GM18498 (cell line): ENCODE results near the gene BLZF1.
"Not testable (repeated sequence)": the region's sequence is repeated elsewhere in the genome, so short reads cannot be mapped to it uniquely, and the experiment has no call there.

Experiments
- ATAC-seq: cut with Tn5 transposase; IDR thresholded peaks from one replicate; pipeline ENCODE4 v1.9.1; 2021; ENCODE audit warnings: mild to moderate bottlenecking, moderate library complexity; ENCODE audit not compliant: unreplicated experiment

Gene BLZF1, protein sequence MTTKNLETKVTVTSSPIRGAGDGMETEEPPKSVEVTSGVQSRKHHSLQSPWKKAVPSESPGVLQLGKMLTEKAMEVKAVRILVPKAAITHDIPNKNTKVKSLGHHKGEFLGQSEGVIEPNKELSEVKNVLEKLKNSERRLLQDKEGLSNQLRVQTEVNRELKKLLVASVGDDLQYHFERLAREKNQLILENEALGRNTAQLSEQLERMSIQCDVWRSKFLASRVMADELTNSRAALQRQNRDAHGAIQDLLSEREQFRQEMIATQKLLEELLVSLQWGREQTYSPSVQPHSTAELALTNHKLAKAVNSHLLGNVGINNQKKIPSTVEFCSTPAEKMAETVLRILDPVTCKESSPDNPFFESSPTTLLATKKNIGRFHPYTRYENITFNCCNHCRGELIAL

DNA sequence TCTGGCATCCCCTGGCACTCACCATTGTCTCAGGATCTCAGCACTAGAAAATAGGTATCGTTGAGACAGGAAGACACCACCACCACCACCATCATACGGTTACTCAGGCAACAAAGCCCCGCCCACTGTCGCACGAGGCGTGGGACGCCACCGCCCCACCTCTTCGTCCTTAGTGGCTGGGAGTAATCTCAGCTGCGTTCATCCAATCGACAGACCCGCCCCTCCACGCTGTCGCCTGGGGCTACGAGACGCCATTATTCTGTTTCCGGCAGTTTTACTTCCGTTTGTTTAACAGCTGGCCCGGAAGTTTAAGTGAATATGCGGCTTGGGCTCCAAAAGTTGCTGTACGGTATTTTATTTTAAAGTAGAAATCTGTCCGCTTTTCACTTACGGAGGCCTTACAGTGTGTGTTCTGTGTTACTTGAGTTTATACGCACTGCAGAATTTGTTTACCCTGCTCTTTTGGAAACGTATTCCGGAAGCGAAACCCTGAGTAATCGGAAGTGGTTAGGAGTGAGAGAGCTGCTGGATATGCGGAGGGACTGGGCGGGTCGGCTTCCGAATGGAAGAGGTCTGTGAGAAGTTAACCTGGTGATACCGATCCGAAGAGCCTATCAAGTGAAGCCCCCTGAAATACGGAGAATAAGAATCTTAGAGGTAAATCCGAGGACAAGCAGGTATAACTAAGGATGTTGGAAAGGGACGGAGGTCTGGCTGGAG, at the start of gene BLZF1, which contains the start of gene NME7:
Gene BLZF1, plus strand, starts transcription at position 510 of the 720 bp plus-strand sequence. CDS start 1,328 bp downstream, outside the sequence.
Gene NME7, minus strand, starts transcription at position 112 of the 720 bp plus-strand sequence. Its CDS starts 87 bp downstream, at position 25.
- peak; percentile 96 for ATAC-seq

DNA sequence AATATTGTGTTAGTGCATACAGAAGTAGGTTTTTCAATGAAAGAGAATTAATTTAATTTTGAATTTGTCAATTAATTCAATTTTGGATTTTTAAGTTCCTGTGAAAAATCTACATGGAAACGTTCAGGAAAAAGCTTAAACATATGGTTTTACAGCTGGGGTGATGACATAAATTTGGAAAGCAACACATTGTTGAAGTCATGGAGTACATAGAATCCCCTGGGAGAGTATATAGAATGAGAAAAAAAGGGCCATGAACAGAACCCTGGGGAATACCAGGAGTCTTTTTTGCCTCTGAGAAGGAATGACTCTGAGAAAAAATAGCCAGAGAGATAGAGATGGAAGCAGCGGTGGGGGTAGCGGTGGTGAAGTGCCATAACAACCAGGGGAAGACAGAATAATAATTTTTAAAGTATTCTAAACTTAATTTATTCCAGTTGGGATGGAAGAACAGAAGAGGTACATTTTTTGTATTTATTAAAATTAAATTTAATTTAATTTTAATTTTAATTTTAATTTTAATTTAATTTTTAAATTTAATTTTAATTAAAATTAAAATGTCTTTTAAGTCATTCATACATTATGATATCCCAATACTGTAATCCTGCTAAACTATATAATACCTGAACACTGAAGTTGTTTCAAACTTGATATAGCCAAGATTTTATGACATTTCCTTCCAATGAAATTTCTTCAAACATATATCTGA, 49.3 kb upstream of the BLZF1 start:
- no peak for ATAC-seq

DNA sequence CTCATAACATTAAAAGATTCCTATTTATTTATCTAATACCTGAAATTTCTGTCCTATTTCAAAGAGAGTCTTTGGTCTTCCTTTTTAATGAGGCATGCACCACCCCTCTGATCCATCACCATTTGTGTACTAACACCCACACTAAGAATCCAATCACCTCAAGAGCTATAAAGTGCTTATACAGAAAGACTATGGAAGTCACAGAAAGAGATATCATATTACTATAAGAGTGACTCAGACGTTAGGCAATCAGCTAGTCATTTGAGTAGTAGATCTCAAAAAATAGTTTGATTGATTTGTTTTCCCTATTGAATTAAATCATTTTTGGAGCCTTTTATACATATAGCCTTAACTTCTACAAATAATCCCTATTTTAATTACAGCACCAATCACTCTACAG, 46.5 kb upstream of the BLZF1 start:
- no peak for ATAC-seq

DNA sequence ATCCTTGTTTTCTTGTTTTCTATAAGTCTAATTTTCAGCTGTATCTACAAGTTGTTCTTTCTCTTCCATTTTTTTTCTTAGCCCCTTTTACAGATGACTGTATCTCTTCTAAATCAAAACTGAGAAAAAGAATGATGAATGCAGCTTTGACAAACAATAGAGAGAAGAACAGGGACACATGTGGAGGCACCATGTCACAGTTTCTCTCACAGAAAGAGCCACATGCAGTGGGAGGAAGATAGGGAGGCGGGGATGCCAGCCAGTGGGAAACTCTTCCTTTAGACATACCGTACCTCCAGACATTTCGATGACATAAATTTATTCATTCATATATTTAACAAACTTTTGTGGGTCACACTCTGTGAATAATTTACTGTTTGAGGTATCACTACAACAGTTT, 45.9 kb upstream of the BLZF1 start:
- no peak for ATAC-seq

DNA sequence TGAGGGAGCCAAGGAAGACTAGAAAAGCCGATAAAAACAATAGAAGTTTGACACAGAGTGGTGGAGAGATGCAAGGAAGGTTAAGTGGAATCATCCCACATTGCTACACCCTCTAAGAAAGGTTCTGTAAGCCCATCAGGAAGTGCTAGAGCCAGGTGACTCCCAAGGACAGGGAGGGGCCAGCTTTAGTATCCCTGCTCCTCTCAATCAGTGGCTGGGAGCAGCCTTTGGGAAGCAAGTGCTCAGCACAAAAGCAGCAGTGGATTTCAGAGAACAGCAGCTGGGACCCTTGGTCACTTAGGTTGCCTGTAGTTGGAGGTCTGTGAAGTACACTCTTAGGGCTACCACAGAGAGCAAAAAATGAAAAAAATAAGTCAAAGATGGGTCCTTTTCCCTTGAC, 42.9 kb upstream of the BLZF1 start:
- no peak for ATAC-seq

DNA sequence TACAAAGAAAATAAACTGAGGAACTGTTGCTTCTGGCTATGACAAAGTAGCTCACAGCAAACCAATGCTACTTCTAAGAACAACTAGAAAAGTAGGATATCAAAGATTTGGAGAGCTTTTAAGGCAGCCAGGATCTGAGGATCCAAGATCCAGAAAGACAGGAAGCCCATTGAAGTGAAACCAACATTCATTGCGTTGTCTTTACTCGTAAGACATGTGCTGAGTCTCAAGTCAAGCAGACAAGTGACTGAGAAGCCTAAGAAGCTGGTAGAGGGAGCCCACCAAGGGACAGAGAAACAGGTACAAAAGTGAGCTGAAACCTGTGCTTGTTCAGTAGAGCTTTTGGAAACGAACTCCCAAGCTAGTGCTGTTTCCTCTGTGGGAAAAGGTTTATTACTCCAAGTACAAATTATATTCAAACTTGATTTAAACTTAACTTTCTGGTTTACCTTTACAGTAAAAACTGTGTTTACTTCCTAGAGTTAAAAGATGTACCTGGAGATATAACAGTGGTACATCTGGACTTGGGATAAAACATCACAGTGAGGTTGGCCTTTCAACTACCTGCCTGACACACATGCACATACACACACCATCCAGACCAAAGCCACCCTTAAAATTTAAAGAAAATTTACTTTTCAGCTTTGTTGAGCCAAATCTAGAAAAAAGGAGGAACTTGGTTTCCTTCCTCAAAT, 41.6 kb upstream of the BLZF1 start:
- peak; percentile 47 for ATAC-seq

GRCh38 chr1:169326956-169327268, 41.1 kb upstream of the BLZF1 start:
- peak; percentile 97 for ATAC-seq

DNA sequence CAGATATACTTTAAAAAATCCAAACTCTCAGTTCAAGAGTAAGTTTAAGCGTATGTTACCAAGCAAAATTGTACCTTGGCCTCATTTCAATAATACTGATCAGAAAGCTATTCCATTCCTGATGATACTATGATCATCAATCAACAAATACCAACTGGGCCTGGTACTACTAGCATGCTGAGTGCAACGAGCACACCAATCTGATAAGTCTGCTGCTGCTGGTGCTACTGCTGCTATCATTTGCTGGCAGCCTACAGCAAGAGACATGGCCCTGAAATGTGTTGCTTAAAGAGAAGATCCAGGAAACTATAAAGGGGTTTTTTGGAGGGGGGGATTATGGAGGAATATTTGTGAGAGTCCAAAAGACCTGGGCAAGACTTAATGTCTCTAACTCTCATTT, 40.1 kb upstream of the BLZF1 start:
- no peak for ATAC-seq

GRCh38 chr1:169329383-169329782, 38.6 kb upstream of the BLZF1 start:
- ATAC-seq: no peak

DNA sequence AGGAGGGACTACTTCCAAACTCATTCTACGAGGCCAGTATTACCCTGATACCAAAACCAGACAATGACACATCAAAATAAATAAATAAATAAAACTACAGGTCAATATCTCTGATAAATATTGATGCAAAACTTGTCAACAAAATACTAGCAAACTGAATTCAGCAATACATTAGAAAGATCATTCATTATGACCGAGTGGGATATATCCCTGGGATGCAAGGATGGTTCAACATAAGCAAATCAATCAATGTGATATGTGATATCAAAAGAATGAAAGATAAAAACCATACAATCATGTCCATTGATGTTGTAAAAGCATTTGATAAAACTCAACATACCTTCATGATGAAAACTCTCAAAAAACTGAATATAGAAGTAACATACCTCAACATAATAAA, 37.1 kb upstream of the BLZF1 start:
- ATAC-seq: no peak

- not testable (repeated sequence) for ATAC-seq
Observed at GRCh38 chr1:169334727-169335126, 33.3 kb upstream of the BLZF1 start.

DNA sequence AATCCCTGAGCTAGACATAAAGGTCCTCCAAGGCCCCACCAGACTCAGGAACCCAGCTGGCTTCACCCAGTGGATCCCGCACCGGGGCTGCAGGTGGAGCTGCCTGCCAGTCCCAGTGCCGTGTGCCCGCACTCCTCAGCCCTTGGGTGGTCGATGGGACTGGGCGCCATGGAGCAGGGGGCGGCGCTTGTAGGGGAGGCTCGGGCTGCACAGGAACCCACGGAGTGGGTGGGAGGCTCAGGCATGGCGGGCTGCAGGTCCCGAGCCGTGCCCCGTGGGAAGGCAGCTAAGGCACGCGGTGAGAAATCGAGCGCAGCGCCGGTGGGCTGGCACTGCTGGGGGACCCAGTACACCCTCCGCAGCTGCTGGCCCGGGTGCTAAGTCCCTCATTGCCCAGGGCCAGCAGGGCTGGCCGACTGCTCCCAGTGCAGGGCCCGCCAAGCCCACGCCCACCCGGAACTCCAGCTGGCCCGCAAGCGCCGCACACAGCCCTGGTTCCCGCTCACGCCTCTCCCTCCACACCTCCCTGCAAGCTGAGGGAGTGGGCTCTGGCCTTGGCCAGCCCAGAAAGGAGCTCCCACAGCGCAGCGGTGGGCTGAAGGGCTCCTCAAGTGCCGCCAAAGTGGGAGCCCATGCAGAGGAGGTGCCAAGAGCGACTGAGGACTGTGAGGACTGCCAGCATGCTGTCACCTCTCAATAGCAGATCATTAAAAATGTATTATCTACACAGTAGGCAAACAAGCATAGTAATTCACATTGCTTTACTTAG, 30.9 kb upstream of the BLZF1 start:
- ATAC-seq: not testable (repeated sequence)

DNA sequence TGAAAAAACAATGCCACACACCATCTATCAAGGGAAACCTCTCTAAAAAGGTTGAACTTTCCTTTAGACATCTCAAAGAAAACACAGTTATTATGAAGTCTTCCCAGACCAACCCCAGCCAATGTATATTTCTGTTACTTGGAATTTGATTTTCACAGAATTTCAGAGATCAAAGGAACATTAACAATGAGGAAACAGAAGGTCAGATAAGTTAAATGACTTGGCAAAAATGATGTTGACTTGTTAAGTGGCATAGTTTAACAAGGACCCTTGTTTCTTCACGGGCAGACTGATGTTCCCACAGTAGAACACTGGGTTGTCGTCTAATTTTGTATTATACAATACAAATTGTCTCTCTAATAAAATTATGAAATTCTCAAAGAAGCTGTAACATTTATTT, 29.4 kb upstream of the BLZF1 start:
- no peak for ATAC-seq

DNA sequence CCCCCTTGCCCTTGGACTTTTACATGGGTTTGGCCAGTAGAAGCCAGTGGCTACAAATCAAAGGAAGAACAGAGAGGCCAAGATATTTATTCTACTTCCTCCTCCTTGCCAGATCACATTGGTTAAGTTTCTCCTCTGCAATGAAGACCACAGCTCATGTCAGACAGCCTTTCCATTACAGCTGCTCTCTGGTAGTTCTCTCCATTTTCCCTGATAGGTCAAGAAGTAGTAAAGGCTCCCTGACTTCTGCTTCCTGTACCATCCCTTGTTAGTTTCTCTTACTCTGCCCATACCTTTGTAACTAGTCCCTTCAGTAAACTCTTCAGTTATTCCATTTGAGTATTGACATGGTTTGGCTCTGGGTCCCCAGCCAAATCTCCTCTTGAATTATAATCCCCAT, 28.2 kb upstream of the BLZF1 start:
- no peak for ATAC-seq

GRCh38 chr1:169340882-169341281, 27.1 kb upstream of the BLZF1 start:
- ATAC-seq: no peak

DNA sequence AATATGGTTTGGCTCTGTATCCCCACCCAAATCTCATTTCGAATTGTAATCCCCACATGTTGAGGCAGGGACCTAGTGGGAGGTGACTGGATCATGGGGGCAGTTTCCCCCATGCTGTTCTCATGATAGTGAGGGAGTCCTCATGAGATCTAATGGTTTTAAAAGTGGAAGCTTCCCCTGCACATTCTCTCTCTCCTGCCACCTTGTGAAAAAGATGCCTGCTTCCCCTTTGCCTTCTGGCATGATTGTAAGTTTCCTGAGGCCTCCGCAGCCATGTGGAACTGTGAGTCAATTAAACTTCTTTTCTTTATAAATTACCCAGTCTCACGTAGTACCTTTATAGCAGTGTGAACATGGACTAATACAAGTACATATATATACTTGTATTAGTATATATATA, 25.9 kb upstream of the BLZF1 start:
- ATAC-seq: not testable (repeated sequence)

DNA sequence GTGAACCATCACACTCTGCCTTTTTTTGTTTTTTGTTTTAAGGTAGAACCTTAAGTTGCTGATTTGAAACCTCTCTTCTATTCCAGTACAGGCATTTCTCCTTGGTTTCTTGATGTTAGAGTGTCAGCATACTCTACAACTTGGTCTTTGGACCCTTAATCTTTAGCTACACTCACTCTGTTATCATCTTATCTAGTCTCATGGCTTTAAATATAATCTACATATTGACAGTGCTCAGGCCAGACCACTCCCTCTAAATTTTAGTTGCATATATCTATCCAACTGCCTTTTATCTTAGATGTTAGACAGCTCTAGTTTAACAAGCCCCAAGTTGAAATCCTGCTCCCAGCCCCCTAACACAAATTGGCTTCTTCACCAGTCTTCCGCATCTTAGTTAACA, 22.5 kb upstream of the BLZF1 start:
- no peak for ATAC-seq

- no peak for ATAC-seq
Observed at GRCh38 chr1:169346036-169346589, 21.9 kb upstream of the BLZF1 start.

DNA sequence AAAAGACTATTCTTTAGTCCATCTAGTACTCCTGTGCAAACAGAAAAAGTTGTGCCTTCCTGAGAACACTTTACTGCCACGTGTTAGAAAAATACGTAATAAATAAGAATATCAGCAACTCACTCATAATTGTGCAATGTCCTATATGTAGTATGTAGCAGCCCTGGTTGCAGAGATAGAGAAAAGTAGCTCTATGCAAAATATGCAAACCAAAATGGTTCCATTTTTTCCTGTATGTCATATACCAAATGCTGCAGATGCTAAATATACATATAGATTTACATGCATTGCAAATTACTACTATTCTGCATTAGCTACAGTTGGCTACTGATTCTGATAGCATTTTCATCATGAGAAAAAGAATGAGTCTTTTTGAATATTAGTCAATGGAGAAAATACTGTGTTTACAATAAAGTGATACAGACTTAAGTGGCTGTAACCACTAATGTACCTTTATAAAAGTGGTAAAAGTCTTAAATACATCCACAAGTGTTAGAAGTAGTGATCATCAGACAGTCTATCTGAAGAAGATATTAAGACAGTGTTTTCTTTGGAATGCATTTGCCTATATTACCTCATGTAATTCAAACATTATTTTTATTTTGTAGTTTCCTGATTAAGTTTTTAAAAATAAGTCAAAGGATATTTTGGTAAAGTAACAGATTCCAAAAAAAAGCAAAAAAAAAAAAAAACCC, 20.2 kb upstream of the BLZF1 start:
- no peak for ATAC-seq
